Cardiac fibroblast (primary cell): ENCODE results near the gene CHN2.
"Not testable (repeated sequence)": the region's sequence is repeated elsewhere in the genome, so short reads cannot be mapped to it uniquely, and the experiment has no call there.

Source experiments
- DNase-seq, 2 donors: peaks; one replicate each; pipeline versions ENCODE4 v3.0.0 to v3.0.0-alpha.2; 2010; ENCODE audit warnings: low read depth in 2 of 2
- H3K4me3 ChIP-seq, 2 donors: replicated peaks in 1 of 2; 1 replicate in 1 of 2; 2 replicates in 1 of 2; pipeline ENCODE4 v1.5.1; 2011; ENCODE audit warnings: low read depth in 2 of 2, low read length in 2 of 2, mild to moderate bottlenecking in 2 of 2, moderate library complexity in 1 of 2
- CTCF ChIP-seq: IDR thresholded peaks from one replicate; pipeline ENCODE4 v1.5.1; 2011; ENCODE audit warnings: low read depth, mild to moderate bottlenecking, low read length, inconsistent platforms

CHN2 gene

GRCh38 chr7:29204491-29205272 lies 10.1 kb downstream of the CHN2 start:
- H3K4me3 ChIP-seq = no peak overlapping the region
- TF ChIP-seq CTCF = no peak
- DNase-seq = no peak

GRCh38 chr7:29207162-29207801 lies 12.7 kb downstream of the CHN2 start:
- DNase-seq = peak; percentile 5 to 10
- no peak overlapping the region for H3K4me3 ChIP-seq
- TF ChIP-seq CTCF = no peak

- H3K4me3 ChIP-seq = no peak overlapping the region
- no peak for DNase-seq
- TF ChIP-seq CTCF = no peak
Observed at GRCh38 chr7:29208410-29209250, 14.1 kb downstream of the CHN2 start.

GRCh38 chr7:29209745-29210144 lies 15.2 kb downstream of the CHN2 start:
- H3K4me3 ChIP-seq = no peak overlapping the region
- DNase-seq = no peak
- TF ChIP-seq CTCF = no peak

GRCh38 chr7:29212736-29213135 lies 18.2 kb downstream of the CHN2 start:
- H3K4me3 ChIP-seq, DNase-seq: not testable (repeated sequence)

GRCh38 chr7:29214056-29214455 lies 19.5 kb downstream of the CHN2 start:
- TF ChIP-seq CTCF = no peak
- no peak for DNase-seq
- no peak overlapping the region for H3K4me3 ChIP-seq

- no peak overlapping the region for H3K4me3 ChIP-seq
- DNase-seq = peak in 1 of 2 donors; percentile 10
- TF ChIP-seq CTCF = no peak
Observed at GRCh38 chr7:29214816-29215215, 20.2 kb downstream of the CHN2 start.
